ENCODE results near the gene MCUB. TPM values are rescaled to one million over a fixed set of nuclear protein-coding genes. Genes with fewer than 3 reads are reported as not detected.

The MCUB gene
- total and polyA plus RNA-seq, 9 of the 15 experiments (the other 6 are each of a cell fraction or from before 2014, with no cell fraction given) = 1.4 to 21.5 (median 5.4) TPM

DNA sequence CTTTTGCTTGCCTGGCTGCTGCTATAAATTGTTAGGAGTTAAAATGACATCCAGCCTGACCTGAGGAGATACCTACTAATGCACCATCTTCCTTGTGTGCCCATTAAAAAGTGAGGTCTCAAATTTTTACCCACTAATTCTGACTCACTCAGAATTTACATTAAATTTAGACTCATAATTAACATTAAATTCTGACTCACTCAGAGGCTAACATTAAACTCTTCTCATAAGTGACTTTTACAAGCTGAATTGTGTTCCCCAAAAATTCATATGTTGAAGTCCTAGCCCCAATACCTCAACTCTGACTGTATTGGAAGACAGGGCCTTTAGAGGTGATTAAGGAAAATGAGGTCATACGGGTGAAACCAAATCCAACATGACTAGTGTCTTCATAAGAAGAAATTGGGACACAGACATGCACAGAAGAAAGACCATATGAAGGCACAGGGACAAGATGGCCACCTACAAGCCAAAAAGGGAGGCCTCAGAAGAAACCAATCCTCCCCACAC is 131.4 kb downstream of the MCUB start:
- Histone ChIP-seq H3K9me1 (ENCODE audit: control insufficient read depth, insufficient read depth, low read length) (peaks cover 3% of the 10 kb centered on the region), H3K4me3 (no peak overlapping the region), H3K4me1 (replicated peaks in 1 of 2; ENCODE audit: control insufficient read depth in 2 of 2, insufficient read depth in 2 of 2, low read length in 2 of 2) (no peaks in the 10 kb centered on the region), H3K9me3 (replicated peaks; ENCODE audit: control insufficient read depth, insufficient read depth, low read depth, low read length) (no peaks in the 10 kb centered on the region), H3K36me3 (ENCODE audit: control insufficient read depth, insufficient read depth, low read length) (peaks cover 49% of the 10 kb centered on the region; the same call in 2 of the 3 replicates), H3K4me2 (ENCODE audit: insufficient read depth, low read length) (no peak overlapping the region), H3K27ac (ENCODE audit: extremely low read depth, low read depth, low read length) (no peak overlapping the region), H3K79me2 (ENCODE audit: control insufficient read depth, insufficient read depth, low read length) (no peaks in the 10 kb centered on the region), H2AFZ (ENCODE audit: low read depth, low read length) (no peak overlapping the region), H3K27me3 (ENCODE audit: control insufficient read depth in 2 of 2, insufficient read depth in 2 of 2, low read length in 2 of 2) (no peaks in the 10 kb centered on the region), H4K20me1 (replicated peaks; ENCODE audit: control insufficient read depth, insufficient read depth, low read length) (no peaks in the 10 kb centered on the region), H3K9ac (ENCODE audit: insufficient read depth in 1 of 2, low read depth in 2 of 2, low read length in 2 of 2) (no peak overlapping the region)
- ChIA-PET CTCF (ENCODE audit: low intra/inter-chr PET ratio) (no interaction called here), POLR2A (interaction anchor here (1.4 to 1.6 kb wide), 2 partner anchors 11 to 62 kb away, joined by 4 to 6 read pairs; partner anchors contain the start of gene CASP6)
- no peak for TF ChIP-seq ZNF134 (CRISPR knock-in tag; conservative IDR thresholded peaks at IDR 0.05)
- TF ChIP-seq ZNF507 (tag; conservative IDR thresholded peaks at IDR 0.05) = no peak
- TF ChIP-seq CCAR2 (IDR thresholded peaks at IDR 0.05; ENCODE audit: low read depth, low read length) = no peak
- TF ChIP-seq RBFOX2 (IDR thresholded peaks at IDR 0.05; ENCODE audit: low read depth, low read length) = no peak
- no peak for TF ChIP-seq POU5F1 (IDR thresholded peaks at IDR 0.05; ENCODE audit: borderline replicate concordance, low read depth, low read length, partially characterized antibody)
- no peak for TF ChIP-seq SIN3B (IDR thresholded peaks at IDR 0.05; ENCODE audit: low read depth)
- TF ChIP-seq, protein P1, sequence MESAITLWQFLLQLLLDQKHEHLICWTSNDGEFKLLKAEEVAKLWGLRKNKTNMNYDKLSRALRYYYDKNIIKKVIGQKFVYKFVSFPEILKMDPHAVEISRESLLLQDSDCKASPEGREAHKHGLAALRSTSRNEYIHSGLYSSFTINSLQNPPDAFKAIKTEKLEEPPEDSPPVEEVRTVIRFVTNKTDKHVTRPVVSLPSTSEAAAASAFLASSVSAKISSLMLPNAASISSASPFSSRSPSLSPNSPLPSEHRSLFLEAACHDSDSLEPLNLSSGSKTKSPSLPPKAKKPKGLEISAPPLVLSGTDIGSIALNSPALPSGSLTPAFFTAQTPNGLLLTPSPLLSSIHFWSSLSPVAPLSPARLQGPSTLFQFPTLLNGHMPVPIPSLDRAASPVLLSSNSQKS (CRISPR knock-in tag; IDR thresholded peaks at IDR 0.05) = no peak
- TF ChIP-seq ZNF699 (CRISPR knock-in tag; IDR thresholded peaks at IDR 0.05; ENCODE audit: insufficient replicate concordance) = no peak
- TF ChIP-seq ZNF408 (CRISPR knock-in tag; IDR thresholded peaks at IDR 0.05; ENCODE audit: low read depth) = no peak
- TF ChIP-seq ELF2 (CRISPR knock-in tag; IDR thresholded peaks at IDR 0.05) = no peak
- no peak for TF ChIP-seq ZNF217 (CRISPR knock-in tag; IDR thresholded peaks at IDR 0.05)
- no peak for TF ChIP-seq ZNF324 (CRISPR knock-in tag; IDR thresholded peaks at IDR 0.05)
- no peak for TF ChIP-seq HDAC6 (IDR thresholded peaks at IDR 0.05; ENCODE audit: low read depth, low read length)
- BruUV-seq (replicated peaks) = no TSS peak
- ATAC-seq (no peak), FAIRE-seq (no peak), DNase-seq (ENCODE audit: extremely low read depth in 1 of 4, low spot score in 3 of 4) (no peak)
- 75% methylated on average over 1 of the region's 1 CpG for WGBS (ENCODE audit: insufficient coverage, low coverage, missing lambda C conversion rate)
- intact Hi-C loops (cut with micrococcal nuclease) = no loop called here
- in situ Hi-C loops (cut with MboI) = no loop called here
